GM18508 (cell line): ENCODE results near the gene KTN1.

ENCODE experiments used
- ATAC-seq: cut with Tn5 transposase; IDR thresholded peaks from one replicate; pipeline ENCODE4 v1.9.1; 2021; ENCODE audit warnings: moderate number of reproducible peaks; ENCODE audit not compliant: insufficient read depth, unreplicated experiment

Gene KTN1

GRCh38 chr14:55665067-55665675 is 85.2 kb downstream of the KTN1 start:
- peak; percentile 42 for ATAC-seq

GRCh38 chr14:55667801-55668200 is 87.8 kb downstream of the KTN1 start:
- no peak for ATAC-seq

- ATAC-seq: no peak
These were observed 91.6 kb downstream of the KTN1 start for GRCh38 chr14:55671641-55672040.

- no peak for ATAC-seq
These were observed 93.0 kb downstream of the KTN1 start for GRCh38 chr14:55673048-55673447.

- no peak for ATAC-seq
These were observed 101.1 kb downstream of the KTN1 start for GRCh38 chr14:55681096-55681495.

- ATAC-seq: no peak
These were observed 105.1 kb downstream of the KTN1 start for GRCh38 chr14:55684956-55685584.

GRCh38 chr14:55686713-55687112 is 106.7 kb downstream of the KTN1 start:
- no peak for ATAC-seq

GRCh38 chr14:55688566-55688965 is 108.6 kb downstream of the KTN1 start:
- ATAC-seq: no peak

GRCh38 chr14:55689981-55690871 is 110.2 kb downstream of the KTN1 start:
- ATAC-seq: no peak

- no peak for ATAC-seq
These were observed 111.7 kb downstream of the KTN1 start for GRCh38 chr14:55691659-55692058.

GRCh38 chr14:55693904-55694303 is 113.9 kb downstream of the KTN1 start:
- ATAC-seq: no peak

GRCh38 chr14:55697414-55697861 is 117.4 kb downstream of the KTN1 start:
- ATAC-seq: no peak

- no peak for ATAC-seq
These were observed 118.0 kb downstream of the KTN1 start for GRCh38 chr14:55698051-55698450.

- no peak for ATAC-seq
These were observed 119.4 kb downstream of the KTN1 start for GRCh38 chr14:55699131-55700057.

- ATAC-seq: peak; percentile 96
These were observed 121.6 kb downstream of the KTN1 start for GRCh38 chr14:55701638-55702037.

- no peak for ATAC-seq
These were observed 122.5 kb downstream of the KTN1 start for GRCh38 chr14:55702511-55702910.

GRCh38 chr14:55704654-55705053 is 124.6 kb downstream of the KTN1 start:
- no peak for ATAC-seq

GRCh38 chr14:55705651-55706364 is 125.8 kb downstream of the KTN1 start:
- no peak for ATAC-seq

- ATAC-seq: no peak
These were observed 126.3 kb downstream of the KTN1 start for GRCh38 chr14:55706365-55706684.

- ATAC-seq: no peak
These were observed 126.9 kb downstream of the KTN1 start for GRCh38 chr14:55706893-55707292.
